NCI-H2081 (cell line): ENCODE measurements around the gene THRSP.
"Not testable (repeated sequence)": the region's sequence is repeated elsewhere in the genome, so short reads cannot be mapped to it uniquely, and the experiment has no call there.

Experiments
- DNase-seq, 2 experiments: peaks; one replicate each; lab custom pipeline; 2025; lab: John Stamatoyannopoulos, UW

The THRSP gene

DNA sequence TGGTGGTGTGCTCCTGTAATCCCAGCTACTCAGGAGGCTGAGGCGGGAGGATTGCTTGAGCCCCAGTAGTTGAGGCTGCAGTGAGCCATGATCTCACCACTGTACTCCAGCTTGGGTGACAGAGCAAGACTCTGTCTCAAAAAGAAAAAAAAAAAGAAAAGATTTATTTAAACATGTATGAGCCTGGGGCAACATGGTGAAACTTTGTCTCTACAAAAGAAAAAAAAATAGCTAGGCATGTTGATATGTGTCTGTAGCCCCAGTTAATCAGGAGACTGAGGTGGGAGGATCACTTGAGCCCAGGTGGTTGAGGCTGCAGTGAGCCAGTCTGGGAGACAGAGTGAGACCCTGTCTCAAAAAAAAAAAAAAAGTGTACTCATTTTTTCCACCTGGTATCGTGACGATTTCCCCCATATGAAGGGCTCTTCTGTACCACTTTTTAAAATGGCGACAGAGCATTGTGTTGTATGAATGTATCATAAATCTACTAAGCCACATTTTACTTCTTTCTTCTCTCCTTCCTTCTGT, 24.2 kb upstream of the THRSP start:
- DNase-seq, result no peak

DNA sequence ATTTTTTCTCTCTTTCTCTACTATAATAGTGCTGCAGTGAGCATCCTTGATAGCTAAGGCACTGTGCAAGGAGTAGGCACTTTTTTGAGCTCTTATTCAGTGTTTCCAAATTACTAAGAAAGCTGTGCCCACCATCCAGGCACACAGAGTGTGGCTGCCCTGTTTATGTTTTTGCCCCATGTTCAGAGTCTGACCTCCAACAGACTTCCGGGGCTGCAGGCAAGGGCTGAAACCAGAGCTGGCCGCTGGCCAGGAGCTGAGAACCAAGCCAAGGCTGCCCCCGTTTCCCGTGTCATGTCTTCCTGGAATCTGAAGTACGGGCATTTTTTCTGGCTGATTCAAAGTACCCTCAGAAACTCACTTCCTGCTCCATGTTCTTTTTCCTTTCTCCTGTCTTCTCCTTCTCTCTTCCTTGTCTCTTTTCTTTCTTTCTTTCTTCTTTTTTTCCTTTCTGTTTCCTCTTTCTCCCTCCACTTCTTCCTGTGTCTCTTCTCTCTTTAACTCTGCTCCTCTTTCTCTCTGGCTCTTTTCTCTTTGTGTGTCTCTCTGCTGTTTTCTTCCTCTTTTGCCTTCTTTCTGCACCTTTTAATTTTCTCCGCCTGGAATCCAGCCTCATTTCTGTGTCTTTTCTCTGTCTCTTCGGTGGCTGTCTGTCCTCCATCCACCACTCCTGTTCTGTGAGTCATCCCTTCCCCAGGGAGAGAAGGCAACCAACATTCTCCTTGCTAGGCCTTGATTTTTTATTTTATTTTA, 23.6 kb upstream of the THRSP start:
- DNase-seq, result peak; percentile 61 to 83

GRCh38 chr11:78040691-78041379, 22.8 kb upstream of the THRSP start:
- no peak for DNase-seq

GRCh38 chr11:78041380-78041719, 22.3 kb upstream of the THRSP start:
- not testable (repeated sequence) for DNase-seq

GRCh38 chr11:78041843-78042440, 21.7 kb upstream of the THRSP start:
- no peak for DNase-seq

- no peak for DNase-seq
Measured at GRCh38 chr11:78044706-78045105, 19.0 kb upstream of the THRSP start.

DNA sequence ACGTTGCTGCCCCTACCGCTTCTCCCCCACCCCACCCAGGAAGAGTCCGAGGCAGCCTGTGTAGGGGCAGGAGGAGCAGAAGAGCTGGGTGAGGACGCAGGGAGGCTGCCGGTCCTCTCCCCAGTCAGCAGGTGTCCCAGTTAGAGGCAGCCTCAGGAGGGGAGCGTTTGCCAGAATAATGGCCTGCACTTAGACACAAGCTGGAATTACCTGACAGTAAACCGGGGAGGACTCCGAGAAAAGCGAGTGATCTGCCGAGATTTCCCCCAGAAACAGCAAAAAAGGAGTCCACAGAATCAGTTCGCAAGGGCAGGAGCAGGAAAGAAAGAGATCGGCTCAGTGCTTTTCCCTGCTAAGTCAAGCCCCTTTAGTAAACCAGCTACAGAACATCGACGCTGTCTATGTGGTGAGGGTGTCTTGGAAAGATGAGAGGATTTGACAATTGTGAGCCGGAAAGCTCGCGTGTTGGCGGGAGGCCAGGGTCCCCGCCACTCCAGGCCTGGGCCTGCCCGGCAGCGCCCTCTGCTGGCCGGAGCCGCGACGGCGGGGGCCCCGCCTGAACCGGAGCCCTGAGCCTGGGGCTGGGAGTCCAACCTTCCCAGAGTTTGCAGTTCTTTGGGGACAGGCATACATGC, 17.7 kb upstream of the THRSP start:
- DNase-seq, result peak; percentile 72 to 83

- DNase-seq, result no peak
Measured at GRCh38 chr11:78046486-78046854, 17.2 kb upstream of the THRSP start.

DNA sequence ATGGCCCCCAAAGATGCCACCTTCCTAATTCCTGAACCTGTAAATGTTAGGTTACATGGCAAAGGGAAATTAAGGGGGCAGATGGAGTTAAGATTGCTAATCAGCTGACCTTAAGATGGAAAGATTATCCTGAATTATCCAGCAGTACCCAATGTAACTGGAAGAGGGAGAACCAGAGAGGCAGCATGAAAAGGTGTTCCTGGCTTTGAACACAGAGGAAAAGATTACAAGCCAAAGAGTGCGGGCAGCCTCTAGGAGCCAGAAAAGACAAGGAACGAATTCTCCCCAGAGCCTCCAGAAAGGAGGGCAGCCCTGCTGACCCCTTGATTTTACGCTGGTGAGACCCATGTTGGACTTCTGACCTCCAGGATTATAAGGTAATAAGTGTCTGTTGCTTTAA, 15.1 kb upstream of the THRSP start:
- DNase-seq, result no peak

DNA sequence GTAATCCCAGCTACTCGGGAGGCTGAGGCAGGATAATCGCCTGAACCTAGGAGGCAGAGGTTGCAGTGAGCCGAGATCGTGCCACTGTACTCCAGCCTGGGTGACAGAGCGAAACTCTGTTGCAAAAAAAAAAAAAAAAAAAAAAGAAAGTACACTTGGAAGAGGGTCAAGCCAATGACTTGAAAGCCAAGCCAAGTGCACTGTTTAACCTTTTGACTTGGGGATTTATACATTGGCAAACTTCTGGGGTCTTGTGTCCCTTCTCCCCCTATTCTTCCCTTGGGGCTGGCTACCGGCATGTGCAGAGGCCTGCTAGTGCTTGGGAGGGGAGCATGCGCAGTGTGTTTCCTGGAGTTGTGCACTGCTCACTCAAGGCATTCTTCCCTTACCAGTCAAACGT, 14.3 kb upstream of the THRSP start:
- no peak for DNase-seq

DNA sequence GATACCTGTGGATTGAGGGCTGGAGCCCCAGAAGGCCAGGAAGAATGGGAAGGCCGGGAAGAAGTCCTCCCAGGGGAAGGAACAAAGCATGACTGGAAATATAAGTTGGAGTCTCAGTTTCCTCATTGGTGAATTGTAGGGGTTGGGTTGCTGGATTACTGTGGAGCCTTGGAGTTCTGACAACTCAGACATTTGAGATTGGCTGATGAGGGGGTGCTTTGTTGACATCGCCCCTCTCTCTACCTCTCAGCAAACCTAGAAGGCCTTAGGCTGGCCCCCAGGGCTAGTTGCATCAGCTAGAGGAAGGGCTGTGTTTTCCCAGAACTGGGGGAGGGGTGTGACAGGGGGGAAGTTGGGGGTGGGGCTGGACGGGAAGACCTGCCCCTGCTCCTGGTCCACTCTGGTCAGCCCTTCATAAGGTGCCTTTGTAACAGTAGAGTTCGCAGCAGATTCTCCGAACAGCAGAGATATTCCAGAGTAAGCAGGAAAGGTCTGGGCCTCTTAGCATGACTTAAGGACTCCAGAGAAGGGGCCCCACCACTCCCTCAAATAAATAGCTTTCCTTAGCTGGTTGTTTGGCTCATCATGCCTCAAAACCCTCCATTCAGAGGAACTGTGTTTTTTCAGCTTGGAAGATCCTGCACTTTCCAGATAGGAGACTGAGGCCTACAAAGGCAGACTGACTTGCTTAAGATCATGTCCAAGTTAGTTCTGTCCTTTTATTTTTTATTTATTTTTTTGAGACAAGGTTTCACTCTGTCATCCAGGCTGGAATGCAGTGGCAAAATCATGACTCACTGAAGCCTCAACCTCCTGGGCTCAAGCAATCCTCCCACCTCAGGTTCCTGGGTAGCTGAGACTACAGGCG, 12.5 kb upstream of the THRSP start:
- no peak for DNase-seq

DNA sequence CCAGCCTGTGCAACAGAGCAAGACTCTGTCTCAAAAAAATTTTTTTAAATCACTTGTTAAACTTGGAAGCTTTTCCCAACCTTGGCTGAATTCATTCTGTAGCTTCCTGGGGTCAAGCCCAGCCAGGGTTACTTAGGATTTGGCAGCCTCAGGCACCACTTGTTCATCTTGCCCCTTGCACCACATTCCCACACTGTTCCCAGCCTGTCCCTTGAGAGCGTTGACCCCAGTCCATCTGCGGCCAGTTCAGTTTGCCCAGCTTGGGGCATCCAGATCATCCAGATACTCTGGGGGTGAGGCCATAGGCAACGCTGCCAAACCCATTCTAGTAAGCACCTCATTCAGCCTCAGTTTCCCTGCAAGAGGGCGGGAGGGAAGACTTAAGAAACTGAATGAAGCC, 8.7 kb upstream of the THRSP start:
- DNase-seq, result no peak

DNA sequence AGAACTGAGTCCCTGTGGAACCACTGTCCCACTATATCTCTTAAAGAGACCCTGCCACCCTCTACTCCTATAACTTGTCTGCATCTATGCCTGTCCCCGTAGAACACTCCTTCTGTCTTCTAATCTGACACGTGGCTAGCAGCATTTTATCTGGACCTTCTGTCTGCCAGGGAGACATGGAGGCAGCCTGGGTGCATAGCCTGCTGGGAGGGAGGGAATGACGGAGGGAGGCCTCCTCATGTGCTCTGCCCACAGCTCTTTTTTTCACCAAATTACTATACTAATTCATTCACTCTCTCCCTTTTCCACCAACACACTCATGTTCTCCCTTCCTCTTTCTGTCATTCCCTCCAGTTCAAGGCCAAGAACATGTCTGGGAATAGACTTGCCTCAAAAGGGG, 7.6 kb upstream of the THRSP start:
- DNase-seq, result no peak

- DNase-seq, result no peak
Measured at GRCh38 chr11:78057462-78058055, 6.1 kb upstream of the THRSP start.

GRCh38 chr11:78059749-78060328, 3.8 kb upstream of the THRSP start:
- DNase-seq, result not testable (repeated sequence)

DNA sequence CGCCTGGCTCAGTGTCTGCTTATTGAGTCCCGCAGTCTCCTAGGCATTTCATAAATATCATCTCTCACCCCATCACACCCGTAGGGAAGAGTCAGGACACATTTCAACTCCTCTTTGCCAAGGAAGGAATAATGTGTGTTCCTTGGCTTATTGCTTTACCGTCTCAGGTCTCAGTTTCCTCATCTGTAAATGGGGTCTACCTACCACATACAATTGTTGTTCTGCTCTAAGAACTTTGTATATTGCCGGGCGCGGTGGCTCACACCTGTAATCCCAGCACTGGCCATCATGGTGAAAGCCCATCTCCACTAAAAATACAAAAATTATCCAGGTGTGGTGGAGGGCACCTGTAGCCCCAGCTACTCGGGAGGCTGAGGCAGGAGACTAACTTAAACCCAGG, 3.1 kb upstream of the THRSP start:
- DNase-seq, result no peak

- no peak for DNase-seq
Measured at GRCh38 chr11:78061088-78061920, 2.4 kb upstream of the THRSP start.

GRCh38 chr11:78061921-78062311, 1.7 kb upstream of the THRSP start:
- DNase-seq, result no peak

DNA sequence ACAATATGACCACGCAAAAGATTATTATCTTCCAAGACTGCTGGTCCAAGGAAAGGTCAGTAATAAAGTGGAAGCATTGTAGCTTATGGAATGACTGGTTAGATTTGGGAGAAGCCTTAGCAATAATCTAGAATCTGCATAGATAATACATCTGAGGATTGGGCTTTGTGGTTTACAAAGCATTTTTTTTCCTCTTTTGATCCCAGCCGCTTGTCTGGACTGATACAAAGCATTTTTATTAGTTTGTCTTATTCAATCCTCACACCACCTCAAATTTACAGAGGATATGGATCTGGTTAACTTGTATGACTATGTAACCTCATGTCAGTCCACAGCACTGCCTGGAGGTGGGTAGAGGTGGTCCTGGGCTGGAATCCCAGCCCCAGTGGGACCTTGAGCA, 990 bp upstream of the THRSP start:
- DNase-seq, result no peak

- DNase-seq, result no peak
Measured at GRCh38 chr11:78065203-78065602, 1.5 kb downstream of the THRSP start.
